HG02970 (cell line): ENCODE data around the gene APBB1IP.
A peak's percentile ranks its signal among the peaks of the same experiment; 100 is the strongest.
"Not testable (repeated sequence)": the region's sequence is repeated elsewhere in the genome, so short reads cannot be mapped to it uniquely, and the experiment has no call there.

Experiments used
- ATAC-seq: cut with Tn5 transposase; IDR thresholded peaks from one replicate; pipeline ENCODE4 v1.9.1; 2021; ENCODE audit warnings: mild to moderate bottlenecking, moderate library complexity, moderate number of reproducible peaks; ENCODE audit not compliant: unreplicated experiment, low FRiP score

Gene APBB1IP, protein sequence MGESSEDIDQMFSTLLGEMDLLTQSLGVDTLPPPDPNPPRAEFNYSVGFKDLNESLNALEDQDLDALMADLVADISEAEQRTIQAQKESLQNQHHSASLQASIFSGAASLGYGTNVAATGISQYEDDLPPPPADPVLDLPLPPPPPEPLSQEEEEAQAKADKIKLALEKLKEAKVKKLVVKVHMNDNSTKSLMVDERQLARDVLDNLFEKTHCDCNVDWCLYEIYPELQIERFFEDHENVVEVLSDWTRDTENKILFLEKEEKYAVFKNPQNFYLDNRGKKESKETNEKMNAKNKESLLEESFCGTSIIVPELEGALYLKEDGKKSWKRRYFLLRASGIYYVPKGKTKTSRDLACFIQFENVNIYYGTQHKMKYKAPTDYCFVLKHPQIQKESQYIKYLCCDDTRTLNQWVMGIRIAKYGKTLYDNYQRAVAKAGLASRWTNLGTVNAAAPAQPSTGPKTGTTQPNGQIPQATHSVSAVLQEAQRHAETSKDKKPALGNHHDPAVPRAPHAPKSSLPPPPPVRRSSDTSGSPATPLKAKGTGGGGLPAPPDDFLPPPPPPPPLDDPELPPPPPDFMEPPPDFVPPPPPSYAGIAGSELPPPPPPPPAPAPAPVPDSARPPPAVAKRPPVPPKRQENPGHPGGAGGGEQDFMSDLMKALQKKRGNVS

DNA sequence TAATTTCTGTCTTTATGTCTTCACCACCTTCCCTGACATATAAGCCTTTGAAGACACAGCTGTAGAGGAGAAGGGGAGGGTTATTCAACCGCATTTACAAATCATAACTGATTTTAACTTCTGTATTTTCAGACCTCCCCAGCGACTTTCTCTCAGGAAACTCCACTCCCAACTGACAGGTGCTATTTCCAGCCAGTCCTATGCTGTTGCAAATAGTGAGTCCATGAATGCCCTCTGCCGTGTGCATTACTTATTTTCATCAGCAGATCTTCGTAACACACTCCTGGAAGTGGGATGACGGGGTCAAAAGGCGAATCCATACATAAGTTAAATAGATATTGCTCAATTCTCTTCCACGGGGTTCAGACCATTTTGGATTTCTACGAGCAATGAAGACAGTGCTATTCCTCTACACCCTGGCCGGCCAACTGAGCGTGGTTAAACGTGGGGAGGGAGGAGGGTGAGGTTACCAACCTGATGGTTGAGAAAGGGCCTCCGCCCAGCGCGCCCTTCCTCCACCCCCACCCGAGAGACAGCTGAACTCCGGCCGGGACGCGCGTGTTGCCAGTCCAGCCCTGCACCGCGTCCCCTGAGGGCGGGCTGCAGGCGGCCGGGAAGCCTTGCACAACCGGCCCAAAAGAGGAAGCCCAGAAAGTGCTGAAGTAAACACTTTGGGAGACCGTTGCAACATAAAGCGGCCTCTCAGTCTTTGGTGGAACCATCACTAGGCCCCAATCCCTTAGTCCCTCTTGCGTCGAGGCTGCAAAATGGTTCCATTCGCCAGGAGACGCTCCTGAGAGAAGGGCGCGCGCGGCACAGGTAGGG lies at the start of gene APBB1IP:
Gene APBB1IP (plus strand): TSS at position 705 of the 825 bp plus-strand sequence. CDS start 53,986 bp downstream, outside the sequence.
- ATAC-seq: peak; percentile 39

DNA sequence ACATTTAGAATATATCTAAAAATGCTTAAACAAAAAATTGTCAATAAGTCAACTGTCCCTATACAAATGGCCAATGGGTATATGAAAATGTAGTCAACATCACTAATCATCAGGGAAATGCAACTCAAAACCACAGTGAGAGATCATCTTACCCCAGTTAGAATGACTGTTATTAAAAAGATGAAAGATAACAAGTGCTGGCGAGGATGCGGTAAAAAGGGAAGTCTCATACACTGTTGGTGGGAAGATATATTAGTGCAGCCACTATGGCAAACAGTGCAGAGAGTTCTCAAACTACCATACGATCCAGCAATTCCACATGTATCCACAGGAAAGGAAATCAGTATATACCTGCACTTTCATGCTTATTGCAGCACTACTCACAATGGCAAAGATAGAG lies 48.6 kb upstream of the APBB1IP start:
- ATAC-seq: no peak

DNA sequence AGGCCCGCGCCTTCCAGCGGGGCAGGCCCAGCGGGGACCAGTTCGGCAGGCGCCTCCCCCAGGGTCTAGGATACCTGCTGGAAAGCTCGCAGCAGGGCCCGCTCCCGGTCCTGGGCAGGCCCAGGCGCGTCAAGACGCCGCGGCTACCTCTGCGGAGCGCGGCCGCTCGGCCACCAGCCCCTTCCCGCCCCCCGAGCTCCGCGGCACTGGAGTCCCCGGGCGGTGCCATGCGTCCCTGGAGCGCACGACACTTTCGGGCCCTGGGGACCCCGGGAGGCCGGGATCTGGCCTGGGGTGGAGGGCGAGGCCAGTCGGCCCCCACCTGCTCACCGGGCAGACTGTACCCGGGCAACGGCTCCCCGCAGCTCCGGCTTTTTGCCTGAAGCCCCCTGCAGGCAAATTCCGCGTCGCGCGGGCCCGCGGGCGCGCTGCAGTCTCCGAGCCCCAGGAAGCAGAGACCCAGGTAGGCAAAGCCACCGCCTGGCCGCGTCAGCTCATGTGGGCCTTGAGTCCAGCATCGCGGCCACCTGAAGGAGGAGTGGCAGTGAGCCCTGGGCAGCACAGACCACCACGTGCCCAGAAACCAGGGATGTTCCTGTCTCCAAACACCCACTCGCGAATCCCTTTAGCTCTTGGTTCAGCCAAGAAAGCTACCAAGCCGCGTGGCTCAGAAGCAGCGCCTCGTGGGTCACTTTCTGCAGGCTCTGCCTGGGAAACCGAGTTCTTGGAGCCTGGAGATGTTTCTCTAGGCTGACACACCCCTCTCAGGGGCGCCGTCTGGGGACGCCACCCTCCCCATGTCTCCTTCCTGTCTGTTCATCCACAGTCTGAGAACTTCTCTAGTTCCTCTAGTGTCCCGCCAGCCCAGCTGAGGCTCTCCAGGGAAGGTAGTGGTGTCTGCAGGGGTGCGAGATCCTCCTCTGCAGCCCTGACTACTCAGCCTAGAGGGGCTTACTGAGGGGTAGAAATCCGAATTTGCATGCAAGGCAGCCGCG lies 46.1 kb upstream of the APBB1IP start:
- ATAC-seq: no peak

DNA sequence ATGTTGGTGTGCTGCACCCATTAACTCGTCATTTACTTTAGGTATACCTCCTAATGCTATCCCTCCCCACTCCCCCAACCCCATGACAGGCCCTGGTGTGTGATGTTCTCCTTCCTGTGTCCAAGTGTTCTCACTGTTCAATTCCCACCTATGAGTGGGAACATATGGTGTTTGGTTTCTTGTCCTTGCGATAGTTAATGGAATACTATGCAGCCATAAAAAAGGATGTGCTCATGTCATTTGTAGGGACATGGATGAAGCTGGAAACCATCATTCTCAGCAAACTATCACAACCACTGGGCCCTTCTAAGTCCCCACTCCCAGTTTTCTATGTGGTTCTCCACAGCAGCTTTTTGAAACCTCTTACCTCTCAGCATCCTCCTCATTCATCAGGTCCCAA lies 39.8 kb upstream of the APBB1IP start:
- not testable (repeated sequence) for ATAC-seq

DNA sequence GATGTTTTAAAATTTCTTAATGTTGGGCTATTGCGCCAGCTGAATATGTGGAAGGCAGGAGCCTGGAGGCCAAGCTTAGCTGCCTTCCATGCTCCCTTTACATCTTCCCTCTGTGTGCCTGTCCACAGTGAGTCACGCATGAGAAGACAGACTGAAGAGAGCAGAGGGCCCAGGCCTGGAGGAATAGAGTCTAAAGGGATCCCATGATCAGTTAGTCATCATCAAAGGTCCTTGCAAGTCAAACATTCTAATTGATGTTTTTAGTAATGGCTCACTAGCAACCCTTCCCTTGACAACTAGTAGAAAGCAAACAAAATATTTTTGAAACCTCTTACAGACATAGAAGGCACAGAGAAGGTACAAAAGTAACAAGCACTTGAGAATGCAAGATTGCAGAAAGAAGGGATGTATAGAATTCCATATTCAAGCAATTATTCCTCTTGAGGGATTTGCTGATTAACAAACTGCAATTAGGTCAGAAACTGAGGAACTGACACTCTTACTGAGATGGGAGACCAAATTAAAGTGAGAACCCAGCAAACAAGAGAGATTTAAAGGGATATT lies 30.7 kb upstream of the APBB1IP start:
- ATAC-seq: no peak

DNA sequence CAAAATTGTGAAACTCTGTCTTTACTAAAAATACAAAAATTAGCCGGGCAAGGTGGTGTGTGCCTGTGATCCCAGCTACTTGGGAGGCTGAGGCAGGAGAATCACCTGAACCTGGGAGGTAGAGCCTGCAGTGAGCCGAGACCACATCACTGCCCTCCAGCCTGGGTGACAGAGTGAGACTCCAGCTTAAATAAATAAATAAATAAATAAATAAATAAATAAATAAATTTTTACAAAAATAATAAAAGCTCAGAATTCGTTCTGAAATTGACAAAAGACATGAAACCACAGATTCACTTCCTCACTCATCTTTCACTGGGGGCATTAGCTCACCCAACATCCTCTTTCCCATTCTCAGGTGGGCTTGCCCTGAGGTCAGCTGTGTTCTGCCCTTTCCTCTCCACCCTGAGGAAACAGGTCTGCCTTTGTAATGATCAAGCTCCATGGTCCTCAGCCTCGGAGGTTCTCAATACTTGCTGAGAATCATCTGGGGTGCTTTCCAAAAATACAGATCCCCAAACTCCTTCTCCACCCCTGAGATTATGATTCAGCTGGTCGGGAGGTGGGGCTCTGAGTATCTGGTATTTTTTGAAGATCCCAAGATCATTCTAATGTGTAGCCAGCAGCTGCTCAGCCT lies 29.2 kb upstream of the APBB1IP start:
- no peak for ATAC-seq

DNA sequence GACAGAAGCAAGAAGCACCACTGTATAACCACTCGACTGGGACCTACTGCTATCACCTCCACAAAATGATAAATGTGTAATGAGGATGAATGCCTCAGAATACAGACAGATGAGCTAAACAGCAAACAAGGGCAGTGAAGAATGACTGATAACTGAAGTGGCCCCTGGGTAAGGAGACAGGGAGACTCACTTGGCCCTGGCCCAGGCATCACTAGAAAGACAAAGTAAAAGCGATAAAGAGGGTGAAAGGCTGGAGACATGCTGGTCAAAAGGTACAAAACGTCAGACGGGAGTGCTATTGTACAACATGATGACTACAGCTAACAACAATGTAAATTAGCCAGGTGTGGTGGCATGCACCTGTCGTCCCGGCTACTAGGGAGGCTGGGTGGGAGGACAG lies 27.8 kb upstream of the APBB1IP start:
- no peak for ATAC-seq

DNA sequence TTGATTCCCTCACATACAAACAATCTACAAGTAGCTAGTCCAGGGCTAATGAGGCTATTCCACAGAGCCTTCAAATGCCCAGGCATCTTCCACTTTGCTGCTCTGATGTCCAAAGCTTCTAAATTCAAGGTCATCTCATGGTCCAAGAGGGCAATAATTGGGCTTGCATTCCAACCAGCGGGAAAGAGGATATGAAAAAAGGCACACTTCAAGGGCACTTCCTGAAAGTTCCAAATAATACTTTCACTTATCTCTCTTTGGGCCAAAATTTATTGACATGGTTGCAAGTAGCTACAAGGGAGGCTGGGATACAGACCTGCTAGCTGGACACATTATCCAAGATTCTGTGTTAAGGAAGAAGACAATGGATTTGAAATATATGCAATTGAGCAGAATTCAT lies 25.2 kb upstream of the APBB1IP start:
- ATAC-seq: no peak

DNA sequence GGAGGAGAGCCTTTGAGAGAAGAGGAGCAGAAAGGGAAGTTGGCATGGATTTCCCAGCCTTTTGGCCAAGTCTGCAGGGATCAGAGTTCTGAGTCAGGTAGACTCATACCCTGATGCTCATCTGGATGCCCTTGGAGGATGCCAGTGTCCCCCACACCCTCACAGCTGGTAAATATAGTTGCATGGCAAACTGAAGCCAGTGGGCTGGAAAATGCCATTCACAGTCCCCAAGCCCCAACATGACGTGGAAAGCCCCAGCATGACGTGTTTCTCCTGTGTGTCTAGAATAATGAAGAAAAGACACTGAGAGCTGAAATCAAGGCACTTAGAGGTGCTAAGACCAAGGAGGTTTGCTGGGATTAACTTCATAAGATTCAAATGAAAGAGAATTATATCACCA lies 24.8 kb upstream of the APBB1IP start:
- ATAC-seq: no peak

DNA sequence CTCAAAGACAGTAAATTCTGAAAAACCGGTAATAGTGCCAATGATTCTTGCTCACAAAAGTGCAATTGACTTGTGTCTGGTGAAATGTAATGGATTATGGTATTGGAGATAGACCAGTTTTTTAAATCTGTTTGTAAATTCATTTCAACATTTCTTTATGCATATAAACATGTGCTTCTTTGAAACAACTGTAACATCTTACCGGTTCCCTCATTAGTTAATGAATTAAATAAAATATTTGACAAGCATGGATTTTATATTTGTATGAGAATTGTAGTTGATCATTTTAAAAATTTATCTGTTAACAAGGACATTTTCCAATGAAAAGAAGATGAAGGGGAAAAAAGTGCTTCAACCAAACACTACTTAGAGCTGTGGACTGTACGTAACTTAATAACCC lies 21.0 kb upstream of the APBB1IP start:
- no peak for ATAC-seq

DNA sequence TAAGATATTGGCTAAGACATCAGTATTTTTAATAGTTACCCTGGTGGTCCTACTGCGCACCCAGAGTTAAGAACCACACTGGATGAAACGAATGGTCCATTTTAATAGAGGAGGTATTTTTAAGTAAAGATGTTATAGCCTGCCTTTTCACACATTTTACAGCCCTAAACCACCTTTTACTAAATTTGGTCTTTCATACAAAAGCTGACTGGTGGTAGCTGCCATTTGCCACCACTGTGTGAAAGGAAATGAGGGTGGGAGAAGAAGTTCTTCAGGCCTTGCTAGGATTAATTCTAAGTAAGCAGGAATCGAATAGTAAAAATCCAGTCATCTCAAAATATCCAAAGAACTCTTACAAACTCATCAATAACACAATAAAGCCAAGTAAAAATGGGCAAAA lies 15.2 kb upstream of the APBB1IP start:
- no peak for ATAC-seq

DNA sequence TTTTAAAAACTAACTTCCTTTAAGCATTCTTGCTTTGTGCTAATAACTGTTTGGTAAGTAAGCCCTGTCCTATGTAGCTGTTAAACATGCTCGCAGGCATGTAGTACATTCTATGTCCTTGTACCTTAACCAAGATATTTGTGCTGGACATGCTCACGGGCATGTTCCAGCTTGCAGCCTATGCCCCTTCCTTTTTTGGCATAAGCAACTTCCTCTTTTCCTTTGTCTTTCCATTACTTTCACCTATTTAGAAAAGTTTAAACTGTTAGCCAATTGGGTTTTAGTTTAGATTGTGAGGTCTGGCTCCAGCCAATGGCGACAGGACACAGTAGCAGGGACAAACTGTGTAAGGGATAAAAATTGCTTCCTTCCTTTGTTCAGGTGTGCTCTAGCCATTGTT lies 14.4 kb upstream of the APBB1IP start:
- no peak for ATAC-seq

DNA sequence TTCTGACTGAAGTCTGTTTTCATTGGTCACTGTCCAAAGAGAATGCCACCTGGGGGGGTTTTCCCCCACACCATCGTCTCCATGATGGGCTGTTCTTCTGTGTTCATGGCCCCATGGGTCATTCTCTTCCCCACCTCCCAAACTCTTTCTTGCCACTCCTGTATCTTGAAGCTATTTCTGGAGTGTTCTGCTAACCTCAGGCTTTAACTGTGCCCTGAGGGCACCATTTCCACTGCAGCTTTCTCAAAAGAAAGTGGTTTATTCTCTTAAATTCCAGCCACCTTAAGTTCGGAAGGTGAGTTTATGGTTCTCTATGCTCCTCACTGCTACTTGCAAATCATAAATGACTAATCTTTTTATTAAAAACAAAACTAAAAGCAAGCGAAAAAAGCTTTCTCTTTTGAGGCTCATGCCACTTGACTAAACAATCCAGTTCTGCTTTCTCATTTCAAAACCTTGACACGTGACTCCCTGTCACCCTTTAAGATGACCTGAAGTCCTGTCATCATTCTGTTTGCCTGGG lies 7.4 kb upstream of the APBB1IP start:
- peak; percentile 66 for ATAC-seq

DNA sequence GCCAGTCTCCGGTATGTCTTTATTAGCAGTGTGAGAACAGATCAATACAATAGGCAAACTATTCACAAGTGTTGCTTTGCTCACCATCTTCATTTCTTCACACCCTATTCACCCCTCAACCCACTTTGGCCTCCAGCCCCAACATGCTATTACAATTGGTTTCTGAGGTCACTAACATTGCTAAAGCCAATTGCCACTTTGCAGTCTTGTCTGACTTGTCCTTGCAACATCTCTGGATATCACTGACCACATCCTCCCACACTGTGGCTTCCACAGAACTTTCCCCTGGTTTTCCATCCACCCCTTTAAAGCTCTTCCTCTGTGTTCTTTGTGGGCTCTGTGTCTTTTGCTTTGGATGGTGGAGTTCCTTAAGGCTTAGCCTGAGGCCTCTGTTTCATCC lies 5.2 kb upstream of the APBB1IP start:
- no peak for ATAC-seq

DNA sequence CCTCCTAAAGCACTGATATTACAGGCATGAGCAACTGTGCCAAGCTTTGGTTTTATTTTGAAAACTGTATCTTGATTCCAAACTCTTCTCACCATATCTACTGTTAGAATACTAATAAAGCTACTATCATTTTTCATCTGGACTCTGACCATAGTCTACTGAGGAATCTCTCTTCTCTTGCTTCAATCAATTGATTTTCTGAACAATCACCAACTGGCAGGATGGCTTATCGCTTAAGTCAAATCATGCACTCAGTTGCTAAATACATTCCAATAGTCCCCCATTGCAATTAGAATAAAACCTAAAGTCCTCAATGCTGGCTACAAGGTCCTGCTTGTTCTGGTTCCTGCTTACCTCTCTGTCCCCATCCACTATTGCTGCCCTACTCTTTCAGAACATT lies 2.3 kb upstream of the APBB1IP start:
- ATAC-seq: no peak

DNA sequence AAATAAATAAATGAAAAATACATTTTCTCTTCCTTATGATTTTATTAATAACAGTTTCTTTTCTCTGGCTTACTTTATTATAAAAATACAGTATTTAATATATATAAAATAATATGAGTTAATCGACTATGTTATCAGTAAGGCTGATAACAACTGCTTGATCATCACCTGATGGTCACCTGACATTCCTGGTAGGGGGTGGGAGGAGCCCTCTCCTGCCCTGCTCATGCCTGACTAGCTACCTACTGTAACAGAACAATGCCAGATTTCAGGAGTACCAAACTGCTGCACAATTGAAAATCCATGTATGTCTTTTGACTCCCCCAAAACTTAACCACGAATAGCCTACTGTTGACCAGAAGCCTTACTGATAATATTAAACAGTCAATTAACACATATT lies 1.3 kb upstream of the APBB1IP start:
- ATAC-seq: no peak

DNA sequence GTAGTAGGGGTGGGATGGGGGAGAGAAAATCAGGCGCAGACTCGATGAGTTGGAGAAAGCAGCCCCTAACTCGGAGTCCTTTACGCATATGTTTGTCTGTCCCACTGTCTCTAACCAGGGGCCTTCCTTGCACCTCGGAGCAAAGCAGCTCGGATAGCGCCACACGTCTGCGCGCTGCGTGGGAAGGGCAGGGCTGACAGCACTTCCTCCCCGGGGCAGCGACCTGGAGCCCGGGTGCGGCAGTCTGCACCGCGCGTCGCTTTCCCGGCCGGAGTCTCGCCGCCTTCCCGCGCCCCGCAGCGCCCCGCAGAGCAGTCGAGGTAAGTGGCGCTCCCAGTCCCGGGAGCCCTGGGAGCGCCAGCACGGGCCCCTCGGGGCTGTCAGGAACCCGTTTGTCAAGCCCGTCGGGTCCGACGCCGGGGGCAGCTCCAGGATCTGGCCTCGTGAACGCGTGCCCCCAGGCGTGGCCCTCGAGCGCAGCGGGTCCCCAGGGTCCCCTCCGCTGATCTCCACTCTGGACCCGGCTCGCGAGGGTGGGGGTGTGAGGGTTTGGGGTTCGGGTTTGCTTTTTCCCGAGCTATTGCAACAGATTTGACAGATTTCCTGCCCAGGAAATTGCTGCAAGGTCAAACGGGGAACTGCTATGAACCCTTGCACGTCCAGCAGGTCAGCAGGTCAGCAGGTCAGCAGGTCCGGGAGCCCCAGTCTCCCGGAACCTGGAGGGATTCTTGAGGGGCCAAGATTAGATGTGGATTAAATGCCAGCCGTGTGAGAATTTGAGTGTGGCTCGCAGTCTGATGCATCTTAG lies 597 bp downstream of the APBB1IP start:
- no peak for ATAC-seq

DNA sequence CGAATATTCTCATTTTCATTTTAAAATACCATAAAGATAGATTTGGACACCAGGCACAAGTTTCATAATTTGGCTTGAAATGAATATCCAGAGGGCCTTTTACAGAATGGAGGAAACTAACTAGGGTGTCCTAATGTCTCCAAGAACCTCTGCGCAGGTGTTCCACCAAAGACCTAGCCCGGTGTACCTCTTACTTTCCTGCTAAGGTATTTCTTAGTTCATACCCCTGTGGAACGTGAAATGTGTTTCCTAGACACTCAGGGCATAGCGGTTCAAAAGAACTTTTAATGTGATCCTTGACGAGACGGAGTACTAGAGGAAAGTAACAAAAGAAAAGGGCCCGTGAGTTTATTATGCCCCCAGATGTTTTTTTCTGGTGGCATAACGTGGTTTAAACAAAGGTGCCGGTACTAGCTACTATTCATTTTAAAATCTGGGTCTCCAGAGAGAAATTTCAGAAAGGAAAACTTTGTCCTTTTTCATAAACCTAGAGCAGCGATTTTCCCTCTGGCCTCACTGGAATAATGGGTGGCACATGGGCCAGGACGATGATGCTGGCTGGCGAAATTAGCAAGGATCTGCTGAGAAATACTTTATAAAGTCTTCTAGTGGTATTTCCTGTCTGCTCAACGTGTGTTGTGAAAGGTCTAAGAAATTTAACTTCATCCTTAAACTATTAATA lies 1.4 kb downstream of the APBB1IP start:
- ATAC-seq: no peak
